NCI-H1092 treated with DMSO at 0.1 percent for 48 hours (cell line): ENCODE results near the gene SUFU.
"Not testable (repeated sequence)": the region's sequence is repeated elsewhere in the genome, so short reads cannot be mapped to it uniquely, and the experiment has no call there.

Experiments used
- DNase-seq: peaks from one replicate; lab custom pipeline; 2025; lab: John Stamatoyannopoulos, UW

SUFU gene

DNA sequence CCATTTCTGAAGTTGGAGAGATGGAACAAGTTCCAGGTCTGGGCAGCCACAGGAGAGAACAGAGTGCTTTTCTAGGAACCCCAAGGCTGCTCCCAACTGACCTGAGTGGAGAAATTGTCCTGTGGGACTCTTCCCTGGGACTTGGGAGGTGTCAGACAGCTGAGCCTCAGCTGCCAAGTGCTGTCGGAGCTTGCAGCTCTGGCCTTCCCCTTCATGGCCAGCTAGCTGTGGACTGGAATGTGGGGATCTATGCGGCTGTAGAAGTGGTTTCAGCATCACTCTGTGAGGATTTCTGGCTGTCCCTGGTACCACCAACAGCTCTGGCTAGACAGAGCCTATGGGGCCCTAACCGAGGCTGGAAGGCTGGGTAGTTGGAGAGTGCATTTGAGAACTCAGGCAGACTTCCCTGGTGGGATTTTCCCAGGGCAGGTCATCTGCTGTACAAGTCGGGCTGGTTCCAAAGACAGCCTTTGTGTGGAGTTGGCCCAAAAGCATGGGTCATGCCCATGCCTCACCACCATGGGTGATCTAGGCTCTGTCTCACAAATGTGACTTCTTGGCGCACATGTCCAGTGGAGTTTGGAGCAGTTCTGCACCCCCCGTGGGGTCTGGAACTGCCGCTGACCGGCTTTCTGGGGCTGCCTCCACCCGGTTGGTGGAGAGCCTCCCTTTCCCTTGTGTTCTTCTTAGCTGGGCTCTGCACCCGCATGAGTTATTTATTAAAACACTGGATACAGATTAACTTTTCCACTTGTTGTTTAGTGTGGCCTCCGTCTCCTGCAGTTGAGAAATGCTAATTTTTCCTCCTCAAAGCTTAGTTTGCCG lies 10.9 kb downstream of the SUFU start:
- no peak for DNase-seq

DNA sequence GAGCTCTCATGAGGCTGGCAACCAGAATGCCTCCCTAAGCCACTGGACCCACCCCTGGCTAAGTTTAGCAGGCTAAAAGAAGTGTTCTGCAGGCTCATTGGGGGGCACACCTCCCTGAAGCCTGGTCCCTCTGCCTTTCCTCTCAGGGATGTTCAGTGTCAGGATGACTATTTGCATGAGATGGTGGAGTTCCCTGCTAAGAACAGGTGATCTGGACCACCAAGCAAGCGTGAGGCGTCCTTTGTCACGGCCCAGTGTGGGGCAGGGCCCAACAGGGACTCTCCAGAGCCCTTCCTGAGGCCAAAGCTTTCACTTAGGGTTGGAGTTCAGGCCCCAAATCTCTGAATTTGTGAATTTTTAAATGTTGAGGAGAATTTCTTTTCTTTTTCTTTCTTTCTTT lies 12.0 kb downstream of the SUFU start:
- no peak for DNase-seq

DNA sequence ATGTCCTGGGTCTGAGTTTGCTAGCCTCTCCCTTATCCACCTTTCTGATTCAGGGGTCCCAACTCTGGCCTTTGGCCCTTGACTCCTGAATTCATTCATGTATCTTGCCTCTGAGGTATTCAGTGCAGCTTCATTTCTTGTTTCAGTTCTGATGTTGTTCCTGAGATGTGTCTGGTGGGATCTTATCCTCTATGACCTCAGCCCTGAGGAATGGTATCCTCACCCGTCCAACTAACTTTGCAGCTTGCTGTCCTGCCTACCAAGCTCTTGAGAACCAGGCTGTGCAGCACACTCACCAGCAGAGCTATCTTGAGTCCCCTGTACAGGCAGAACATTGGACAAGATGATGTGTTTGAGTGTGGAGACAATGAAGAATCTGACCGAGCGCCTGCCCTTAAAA lies 13.8 kb downstream of the SUFU start:
- no peak for DNase-seq

DNA sequence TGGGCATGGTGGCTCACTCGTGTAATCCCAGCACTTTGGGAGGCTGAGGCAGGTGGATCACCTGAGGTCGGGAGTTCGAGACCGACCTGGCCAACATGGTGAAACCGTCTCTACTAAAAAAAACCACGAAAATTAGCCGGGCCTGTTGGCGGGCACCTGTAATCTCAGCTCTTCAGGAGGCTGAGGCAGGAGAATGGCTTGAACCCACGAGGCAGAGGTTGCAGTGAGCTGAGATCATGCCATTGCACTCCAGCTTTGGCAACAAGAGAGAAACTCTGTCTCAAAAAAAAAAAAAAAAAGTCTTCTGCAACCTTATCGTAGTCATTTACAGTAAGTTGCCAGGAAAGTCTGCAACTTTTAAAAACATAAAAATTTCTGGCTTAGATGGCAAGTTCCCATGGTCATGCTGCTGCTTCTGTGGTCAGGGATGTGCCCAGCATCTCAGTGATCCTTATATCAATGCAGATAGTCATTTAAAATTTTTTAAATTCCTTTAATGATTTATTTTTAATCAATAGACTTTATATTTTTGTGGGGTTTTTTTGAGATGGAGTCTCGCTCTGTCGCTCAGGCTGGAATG lies 15.6 kb downstream of the SUFU start:
- no peak for DNase-seq

DNA sequence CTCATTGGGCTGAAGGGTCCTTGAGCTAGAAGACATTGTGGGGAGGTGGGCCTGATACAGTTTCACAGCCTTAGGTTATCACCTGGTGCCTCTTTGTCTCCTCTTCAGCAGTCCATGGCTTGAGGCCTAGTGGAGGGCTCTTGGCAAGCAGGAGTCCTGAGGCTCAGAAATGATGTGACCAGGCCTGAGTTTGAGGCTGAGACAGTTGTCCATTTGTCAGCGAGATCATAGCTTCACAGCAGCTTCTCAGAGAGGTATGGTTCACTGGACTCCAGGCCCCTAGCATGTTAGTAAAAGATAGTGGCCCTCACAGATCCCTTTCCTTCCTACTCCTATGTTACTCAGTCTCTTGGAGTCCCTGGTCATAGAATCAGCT lies 19.1 kb downstream of the SUFU start:
- DNase-seq, result no peak

DNA sequence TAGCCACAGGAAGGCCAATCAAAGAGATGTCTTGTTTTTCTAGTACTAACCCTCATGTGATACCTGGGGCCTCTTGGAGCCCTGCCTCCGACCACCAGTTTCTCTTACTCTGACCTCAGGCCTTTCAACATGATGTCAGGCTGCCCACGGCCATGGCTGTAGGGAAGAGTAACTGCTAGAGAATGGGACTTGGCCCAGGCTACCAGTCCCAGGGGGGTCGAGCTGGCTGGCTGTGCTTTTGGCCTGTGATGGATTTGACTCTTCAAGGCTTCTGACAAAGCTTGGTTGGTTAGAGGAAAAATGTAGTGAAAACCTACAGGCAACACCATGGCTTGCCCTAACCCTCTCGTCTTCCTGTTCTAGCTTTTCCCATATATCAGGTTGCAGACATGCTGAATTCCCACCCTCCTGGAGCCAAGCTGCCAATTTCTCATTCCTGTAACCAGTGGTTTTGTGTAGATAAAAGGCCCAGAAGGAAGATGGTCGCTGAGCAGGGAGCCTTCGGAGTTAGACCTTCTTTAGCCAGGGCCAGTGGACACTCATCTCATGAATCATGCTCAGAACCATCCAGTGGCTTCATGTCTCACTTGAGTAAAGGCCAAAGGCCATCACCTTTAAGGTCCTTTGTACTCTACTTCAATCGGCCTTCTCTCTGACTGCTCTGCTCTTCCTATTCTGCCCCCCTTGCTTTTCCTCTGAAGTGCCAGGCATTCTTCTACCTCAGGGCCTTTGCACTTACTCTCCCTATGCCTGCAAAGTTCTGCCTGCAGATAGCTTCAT lies 19.7 kb downstream of the SUFU start:
- no peak for DNase-seq

DNA sequence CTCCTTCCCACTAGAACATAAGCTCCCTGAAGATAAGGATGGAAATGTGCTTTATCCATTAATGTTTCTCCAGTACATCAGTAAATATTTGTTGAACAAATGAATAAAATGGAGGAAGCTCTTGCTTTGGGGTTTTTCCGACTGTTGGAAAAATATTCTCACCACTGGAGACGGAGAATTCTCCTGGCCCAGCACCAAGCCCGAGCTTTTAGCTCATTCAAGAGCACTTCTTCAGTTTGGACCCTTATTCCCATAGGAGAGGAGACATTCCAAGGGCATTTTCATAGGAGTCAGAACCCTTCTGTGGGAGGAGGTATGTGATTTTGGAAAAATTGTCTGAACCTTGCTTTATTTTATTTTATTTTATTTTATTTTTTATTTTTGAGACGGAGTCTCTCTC lies 21.0 kb downstream of the SUFU start:
- no peak for DNase-seq

DNA sequence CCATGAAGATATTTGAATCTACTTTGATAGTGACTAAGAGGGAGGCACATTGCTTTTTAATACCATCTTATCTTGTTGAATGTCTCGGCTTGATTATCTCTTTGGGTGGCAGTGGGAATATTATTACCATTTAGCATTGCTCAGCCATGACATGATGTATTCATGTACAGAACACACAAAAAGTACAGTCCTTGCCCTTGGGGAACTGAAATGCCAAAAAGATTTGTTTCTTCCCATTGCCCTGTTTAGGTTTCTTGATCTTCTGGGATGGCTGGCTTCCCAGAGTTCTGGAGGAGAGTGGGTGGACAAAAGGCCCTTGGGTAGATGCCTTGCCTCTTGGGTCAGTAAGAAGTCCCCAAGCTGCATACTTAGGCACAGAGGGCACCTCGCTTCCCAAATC lies 23.8 kb downstream of the SUFU start:
- no peak for DNase-seq

DNA sequence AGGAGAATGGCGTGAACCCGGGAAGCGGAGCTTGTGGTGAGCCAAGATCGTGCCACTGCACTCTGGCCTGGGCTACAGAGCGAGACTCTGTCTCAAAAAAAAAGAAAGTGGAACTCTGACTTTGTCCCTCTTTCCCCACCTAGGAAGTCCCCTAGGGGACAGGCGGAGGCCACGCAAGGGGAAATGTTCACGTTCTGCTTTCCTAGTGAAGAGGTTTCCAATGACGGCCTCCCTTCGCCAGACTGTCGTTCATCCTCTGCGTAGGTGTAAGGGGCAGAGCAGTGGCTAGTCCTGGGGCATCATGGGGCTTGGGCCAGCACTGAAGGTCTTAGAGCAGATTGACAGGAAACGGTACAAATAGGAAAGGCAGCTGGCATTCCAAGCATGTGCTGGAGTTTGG lies 30.6 kb downstream of the SUFU start:
- DNase-seq, result no peak

DNA sequence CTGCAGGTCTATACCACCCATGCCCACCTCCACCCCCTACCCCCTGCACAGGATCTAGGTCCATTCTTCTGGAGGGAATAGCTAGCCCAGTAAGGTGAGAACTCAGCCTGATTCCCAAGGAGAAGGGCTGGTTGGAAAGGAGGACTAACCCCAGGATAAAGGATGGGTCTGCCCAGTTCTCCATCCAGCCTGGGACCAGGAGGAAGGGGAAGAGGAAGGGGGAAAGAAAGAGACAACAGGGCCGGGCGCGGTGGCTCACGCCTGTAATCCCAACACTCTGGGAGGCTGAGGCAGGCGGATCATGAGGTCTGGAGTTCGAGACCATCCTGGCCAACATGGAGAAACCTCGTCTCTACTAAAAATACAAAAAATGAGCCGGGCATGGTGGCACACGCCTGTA lies 31.2 kb downstream of the SUFU start:
- not testable (repeated sequence) for DNase-seq

DNA sequence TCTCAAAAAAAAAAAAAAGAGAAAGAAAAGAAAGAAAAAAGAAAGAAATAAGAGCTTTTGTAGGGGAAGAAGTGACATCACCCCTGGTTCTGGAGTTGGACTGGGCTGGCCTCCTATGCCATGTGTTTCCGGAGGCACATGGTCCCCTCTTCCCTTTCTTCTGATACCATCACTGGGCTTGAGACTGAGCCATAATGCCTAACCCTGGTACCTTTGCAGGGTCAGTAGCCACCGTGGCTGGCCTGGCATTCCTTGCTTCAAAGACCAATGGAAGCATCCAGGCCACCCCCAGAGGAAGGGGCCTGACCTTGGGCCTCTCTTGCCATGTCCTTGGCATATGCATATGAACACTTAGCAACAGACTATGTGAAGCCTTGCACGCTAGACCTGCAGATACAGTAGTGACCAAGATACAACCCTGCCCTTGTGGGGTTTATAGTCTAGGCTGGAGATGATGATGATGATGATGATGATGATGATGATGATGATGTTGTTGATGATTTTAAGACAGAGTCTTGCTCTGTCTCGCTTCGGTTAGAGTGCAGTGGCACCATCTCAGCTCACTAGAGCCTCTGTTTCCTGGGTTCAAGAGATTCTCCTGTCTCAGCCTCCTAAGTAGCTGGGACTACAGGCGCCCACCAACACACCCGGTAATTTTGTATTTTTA lies 31.8 kb downstream of the SUFU start:
- no peak for DNase-seq

DNA sequence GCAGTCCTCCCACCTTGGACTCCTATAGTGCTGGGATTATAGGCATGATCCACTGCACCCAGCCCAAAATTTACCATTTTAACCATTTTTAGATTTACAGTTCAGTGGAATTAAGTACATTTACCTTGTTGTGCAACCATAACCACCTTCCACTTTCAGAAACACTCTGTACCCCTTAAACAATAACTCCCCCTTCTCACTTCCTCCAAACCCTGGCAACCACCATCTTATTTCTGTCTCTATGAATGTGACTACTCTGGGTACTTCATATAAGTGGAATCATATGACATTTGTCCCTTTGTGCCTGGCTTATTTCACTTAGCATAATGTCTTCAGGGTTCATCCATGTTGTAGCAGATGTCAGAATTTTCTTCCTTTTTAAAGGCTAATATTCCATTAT lies 33.6 kb downstream of the SUFU start:
- no peak for DNase-seq

DNA sequence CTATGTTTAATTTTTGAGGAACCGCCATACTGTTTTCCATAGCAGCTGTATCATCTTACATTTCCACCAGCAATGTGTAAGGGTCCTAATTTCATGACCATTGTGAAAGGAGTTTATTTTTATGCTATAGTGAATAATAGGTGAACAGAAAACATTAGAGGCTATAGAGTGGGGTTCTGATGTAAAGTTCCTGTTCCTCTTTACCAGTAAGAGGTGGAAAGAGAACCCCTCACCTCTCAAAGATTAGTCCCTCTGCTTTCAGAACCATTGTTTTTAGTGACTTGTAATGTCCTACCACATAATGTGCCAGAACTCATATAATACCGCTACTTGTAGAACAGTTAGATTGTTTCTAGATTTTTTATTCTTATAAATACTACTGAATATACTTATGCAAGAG lies 34.2 kb downstream of the SUFU start:
- no peak for DNase-seq

DNA sequence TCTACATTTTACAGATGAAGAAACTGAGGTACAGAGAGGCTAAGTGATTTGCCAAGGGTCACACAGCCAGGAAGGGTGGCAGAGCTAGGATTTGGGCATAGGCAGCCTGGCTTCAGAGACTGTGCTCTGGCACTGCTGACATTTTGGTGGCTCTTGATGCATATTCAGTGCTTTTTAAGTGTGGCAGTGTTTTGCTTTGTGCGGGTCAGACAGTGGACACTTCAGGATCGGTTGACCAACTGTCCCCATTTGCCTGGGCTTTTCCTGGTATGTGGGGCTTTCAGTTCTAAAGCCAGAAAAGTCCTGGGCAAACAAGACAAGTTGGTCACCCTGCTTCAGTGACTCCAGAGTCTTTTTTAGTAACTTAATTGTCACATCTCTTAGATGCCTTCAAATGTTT lies 35.0 kb downstream of the SUFU start:
- DNase-seq, result no peak

DNA sequence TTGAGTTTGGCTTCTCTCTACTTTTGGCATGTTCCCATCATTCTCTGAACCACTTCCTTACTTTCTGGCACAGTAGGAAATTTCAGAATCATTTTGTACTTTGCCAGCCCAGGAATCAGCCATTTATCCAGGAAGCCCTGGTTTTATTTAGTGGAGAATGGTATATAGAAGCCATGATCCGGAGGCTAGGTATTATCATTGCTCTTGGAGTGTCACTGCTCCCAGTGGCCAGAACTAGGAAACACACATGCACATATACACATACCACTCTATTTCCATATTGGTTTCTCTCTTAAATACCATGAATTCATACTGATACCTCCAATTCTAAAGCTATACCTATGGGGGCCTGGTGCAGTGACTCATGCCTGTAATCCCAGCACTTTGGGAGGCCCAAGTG lies 36.3 kb downstream of the SUFU start:
- DNase-seq, result no peak

DNA sequence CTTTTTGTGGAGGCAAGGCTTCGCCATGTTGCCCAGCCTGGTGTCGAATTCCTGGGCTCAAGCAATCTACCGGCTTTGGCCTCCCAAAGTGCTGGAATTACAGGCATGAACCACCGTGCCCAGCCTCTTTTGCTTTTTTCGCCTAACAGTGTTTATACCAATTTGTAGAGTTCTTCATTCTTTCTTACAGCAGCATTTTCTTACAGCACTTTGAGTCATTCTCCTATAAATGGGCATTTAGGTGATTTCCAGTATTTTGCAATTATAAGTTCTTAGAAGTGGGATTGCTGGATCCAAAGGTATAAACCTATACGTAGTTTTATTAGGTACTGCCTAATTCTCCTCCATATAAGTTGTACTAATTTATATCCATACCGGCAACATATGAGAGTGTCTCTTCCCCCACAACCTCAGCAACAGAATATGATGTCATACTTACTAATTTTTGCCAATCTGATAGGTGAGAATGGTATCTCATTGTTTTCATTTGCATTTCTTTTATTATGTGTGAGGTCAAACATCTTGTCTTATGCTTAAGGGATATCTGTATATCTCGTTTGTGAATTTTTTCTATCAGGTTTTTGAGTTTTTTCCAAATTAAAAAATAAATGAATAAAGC lies 39.1 kb downstream of the SUFU start:
- DNase-seq, result no peak

DNA sequence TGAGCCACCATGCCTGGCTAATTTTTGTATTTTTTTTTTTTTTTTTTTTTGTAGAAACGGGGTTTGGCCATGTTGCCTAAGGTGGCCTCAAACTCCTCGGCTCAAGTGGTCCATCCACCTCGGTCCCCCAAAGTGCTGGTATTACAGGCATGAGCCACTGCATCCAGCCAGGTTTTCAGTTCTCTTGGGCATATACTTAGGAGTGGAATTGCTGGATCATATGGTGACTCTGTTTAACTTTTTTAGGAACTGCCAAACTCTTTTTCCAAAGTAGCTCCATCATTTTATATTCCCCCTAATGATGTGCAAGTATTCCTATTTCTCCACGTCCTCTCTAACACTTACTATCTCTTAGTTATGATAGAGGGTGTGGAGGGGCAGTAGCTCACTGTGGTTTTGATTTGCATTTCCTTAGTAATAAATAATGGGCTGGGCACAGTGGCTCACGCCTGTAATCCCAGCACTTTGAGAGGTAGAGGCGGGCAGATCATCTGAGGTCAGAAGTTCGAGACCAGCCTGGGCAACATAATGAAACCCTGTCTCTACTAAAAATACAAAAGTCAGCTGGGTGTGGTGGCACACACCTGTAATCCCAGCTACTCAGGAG lies 41.6 kb downstream of the SUFU start:
- no peak for DNase-seq

DNA sequence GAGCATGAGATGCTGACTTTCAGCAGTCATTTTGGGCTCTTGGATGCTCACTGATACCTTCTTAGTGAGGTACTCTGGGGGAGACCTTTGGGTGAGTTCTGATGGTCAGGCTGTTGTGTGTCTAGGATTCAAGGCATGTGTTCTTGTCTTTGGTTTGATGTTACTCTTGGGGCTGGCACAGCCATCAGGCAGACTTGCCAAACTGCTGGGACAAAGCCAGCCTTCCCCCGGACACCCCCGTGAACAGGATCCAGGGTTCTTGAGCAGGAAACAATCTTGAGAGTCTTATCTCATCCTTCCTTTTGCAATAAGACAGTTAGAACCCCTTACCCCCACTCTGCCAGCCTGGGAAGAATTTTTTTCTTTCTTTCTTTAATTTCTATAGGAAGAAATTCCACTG lies 42.2 kb downstream of the SUFU start:
- no peak for DNase-seq

DNA sequence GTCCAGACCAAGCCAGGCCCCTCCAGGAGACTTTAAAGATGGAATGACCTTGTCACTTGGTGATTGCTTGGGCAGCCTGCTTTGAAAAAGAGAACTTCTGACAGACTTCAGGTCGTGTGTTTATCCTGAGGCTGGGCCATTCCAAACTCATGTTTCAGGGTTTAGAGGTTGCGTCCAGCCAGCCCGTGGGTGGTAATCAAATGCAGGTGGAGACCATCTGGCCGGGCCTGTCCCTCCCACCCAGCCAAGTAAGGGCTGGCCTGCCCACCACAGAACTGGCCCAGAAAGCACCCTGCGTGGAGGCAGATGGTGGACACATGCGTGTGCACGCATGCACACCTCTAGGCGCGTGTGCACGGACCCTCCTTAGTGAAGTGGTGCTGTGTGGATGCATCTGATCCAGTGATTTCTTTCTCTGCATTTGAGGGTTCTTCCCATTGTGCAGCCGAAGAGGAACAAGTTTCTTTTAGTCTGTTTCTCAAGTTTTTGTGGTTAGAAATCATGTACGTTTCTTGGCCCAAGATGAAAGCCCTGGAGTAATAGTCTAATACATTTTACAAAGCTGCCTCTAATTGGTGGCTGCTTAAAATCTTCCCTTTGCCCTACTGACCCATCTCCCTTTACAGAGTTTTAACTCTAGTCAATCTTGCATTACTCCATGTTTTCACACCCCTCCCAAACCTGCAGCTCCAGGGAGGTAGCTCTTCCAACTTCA lies 43.0 kb downstream of the SUFU start:
- no peak for DNase-seq

DNA sequence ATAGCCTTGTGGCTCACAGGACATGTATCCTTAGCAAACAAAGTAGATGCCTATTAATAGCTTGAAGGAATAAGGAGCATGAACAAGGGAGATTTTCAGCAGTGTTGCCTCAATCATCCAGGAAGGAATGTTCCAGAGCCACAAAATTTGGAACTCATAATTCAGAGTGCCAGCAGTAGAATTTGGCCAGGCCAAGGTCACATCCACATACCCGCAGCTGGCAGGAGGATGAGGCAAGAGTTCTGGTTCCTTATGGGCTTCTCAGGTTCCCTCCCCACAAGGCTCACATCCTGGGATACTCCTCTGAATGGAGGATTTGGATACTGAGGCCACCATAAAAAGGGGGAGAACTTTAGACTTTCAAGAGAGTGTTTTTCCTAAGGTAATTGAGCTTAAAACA lies 45.8 kb downstream of the SUFU start:
- no peak for DNase-seq

DNA sequence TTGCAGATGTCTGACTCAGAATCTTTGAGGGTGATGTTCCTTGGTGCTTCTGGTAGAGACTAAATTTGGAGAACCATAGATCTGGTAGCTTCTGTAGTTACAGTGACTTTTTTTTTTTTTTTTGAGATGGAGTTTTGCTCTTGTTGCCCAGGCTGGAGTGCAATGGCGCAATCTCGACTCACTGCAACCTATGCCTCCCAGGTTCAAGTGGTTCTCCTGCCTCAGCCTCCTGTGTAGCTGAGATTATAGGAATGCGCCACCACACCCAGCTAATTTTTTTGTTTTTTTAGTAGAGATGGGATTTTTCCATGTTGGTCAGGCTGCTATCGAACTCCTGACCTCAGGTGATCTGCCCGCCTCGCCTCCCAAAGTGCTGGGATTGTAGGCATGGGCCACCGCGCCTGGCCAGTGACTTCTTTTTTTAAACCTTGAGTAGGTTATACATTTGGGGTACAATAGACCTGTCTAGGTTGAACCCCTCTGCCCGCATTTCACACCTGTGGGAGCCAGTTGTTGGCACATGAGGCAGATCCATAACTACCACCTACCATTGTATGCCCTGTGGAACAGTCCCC lies 47.0 kb downstream of the SUFU start:
- no peak for DNase-seq
